ENCODE data around the gene ZNF557.
"Not testable (repeated sequence)": the region's sequence is repeated elsewhere in the genome, so short reads cannot be mapped to it uniquely, and the experiment has no call there.

ZNF557 gene

DNA sequence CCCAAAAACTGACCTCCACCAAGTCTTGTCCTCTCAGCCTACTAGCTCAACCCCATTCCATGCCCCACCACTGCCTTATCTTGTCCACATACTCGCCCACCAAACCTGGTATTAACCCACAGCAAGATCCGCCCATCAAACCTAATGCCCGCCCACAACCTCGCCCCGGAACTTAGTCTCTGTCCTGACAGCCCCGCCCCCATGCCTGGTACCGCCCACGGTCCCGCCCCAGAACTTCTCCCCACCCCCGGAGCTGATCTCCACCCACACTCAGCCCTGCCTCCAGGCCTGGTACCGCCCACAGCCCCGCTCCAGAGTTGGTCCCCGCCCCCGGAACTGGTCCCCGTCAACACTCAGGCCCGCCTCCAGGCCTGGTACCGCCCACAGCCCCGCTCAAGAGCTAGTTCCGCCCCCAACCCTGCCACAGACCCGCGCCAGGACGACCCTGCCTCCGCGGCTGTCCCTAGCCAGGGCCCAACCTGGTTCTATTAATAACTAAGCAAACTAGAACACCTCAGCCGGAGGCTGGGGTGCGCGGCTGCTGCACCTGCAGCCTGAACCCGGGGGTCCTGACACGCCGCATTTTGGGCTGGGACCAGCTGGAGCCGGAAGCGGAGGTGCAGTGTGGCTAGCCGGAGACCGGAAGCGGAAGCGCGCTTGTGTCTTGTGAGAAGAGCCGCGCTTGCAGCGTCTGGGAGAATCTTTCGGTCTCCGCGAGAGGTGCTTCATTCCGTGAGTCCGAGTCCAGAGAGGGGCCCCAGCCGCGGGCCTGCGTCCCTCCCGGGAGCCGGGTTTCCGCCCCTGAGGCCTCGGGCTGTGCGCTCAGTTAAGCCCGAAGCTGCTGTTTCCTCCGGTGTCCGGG is at the start of gene ZNF557:
TSS of gene ZNF557 (plus strand) at position 662 of the 862 bp plus-strand sequence. CDS start 5,372 bp downstream, outside the sequence.
- peak; percentile 99 for DNase-seq

DNA sequence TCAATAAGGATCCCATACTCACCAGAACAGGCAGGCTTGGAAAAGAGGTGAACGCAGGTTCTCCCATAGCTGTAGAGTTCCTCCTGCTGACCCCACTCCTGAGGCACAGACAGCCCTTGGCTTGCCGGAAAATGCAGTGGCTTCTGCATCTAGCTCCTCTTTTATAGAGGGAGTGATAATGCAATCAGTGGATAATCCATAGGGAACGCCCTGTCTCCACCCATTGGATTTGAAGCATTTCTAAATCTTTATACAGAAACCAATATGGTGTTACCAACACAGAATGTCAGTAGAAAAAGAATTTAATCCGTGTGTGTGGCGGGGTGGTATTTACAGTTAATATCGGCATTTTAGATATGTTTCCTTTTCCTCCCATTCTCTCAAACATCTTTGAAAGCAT is 48.2 kb upstream of the ZNF557 start, which contains the start of gene MBD3L2B:
TSS of gene MBD3L2B (minus strand) at position 101 of the 400 bp plus-strand sequence. CDS start at position 67, 34 bp downstream.
- DNase-seq, result not testable (repeated sequence)

DNA sequence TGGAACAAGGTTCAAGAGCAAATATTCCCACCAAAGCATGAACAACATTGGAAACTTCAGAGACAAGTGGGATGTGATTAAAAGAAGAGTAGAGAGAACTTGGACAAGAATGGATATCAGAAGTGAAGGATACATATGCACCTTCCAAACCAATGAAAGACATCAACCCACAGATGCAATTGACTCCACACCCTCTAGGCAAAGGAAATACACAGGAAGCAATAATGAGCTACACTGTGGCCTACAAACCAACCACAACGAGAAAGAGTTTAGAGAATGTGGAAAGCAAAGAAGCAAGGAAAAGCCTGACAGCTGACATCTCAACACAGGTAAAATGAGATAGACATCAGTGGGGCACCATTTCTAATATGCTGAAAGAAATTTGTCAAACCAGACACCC is 40.7 kb upstream of the ZNF557 start:
- not testable (repeated sequence) for DNase-seq

DNA sequence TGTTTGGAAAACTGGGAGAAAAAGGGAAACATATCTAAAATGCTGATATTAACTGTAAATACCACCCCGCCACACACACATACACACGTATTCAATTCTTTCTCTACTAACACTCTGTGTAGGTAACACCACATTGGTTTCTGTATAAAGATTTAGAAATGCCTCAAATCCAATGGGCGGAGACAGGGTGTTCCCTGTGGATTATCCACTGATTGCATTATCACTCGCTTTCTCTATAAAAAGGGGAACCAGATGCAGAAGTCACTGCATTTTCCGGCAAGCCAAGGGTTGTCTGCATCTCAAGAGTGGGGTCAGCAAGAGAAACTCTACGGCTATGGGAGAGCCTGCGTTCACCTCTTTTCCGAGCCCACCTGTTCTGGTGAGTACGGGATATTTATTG is 39.2 kb upstream of the ZNF557 start, which contains the start of gene MBD3L5:
TSS of gene MBD3L5 (plus strand) at position 301 of the 400 bp plus-strand sequence. CDS start at position 335, 34 bp downstream.
- DNase-seq, result not testable (repeated sequence)

DNA sequence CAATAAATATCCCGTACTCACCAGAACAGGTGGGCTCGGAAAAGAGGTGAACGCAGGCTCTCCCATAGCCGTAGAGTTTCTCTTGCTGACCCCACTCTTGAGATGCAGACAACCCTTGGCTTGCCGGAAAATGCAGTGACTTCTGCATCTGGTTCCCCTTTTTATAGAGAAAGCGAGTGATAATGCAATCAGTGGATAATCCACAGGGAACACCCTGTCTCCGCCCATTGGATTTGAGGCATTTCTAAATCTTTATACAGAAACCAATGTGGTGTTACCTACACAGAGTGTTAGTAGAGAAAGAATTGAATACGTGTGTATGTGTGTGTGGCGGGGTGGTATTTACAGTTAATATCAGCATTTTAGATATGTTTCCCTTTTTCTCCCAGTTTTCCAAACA is 29.4 kb upstream of the ZNF557 start, which contains the start of gene MBD3L4:
TSS of gene MBD3L4 (minus strand) at position 101 of the 400 bp plus-strand sequence. CDS start at position 66, 35 bp downstream.
- not testable (repeated sequence) for DNase-seq

DNA sequence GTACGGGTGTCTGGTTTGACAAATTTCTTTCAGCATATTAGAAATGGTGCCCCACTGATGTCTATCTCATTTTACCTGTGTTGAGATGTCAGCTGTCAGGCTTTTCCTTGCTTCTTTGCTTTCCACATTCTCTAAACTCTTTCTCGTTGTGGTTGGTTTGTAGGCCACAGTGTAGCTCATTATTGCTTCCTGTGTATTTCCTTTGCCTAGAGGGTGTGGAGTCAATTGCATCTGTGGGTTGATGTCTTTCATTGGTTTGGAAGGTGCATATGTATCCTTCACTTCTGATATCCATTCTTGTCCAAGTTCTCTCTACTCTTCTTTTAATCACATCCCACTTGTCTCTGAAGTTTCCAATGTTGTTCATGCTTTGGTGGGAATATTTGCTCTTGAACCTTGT is 27.9 kb upstream of the ZNF557 start:
- DNase-seq, result not testable (repeated sequence)

DNA sequence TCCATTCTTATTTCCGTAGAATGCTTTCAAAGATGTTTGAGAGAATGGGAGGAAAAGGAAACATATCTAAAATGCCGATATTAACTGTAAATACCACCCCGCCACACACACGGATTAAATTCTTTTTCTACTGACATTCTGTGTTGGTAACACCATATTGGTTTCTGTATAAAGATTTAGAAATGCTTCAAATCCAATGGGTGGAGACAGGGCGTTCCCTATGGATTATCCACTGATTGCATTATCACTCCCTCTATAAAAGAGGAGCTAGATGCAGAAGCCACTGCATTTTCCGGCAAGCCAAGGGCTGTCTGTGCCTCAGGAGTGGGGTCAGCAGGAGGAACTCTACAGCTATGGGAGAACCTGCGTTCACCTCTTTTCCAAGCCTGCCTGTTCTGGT is 20.5 kb upstream of the ZNF557 start, which contains the start of gene MBD3L2:
TSS of gene MBD3L2 (plus strand) at position 301 of the 400 bp plus-strand sequence. CDS start at position 354, 53 bp downstream.
- DNase-seq, result not testable (repeated sequence)

DNA sequence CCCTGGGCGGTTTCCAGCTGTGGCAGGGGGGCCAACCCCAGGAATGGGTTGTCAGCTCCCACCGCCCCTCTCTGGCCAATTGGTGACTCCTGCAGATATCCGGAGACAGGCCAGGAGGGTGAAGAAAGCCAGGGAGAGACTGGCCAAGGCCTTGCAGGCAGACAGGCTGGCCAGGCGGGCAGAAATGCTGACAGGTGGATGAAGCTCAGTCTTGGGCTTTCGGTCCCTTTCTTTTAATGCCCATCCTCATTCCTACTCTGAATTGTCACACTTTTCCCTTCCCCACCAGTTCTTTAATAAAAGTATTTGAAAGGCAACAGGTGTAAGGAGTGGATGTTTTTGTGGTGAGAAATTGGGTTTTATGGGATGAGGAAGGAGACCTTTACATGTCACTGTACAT is 18.1 kb upstream of the ZNF557 start:
- not testable (repeated sequence) for DNase-seq

DNA sequence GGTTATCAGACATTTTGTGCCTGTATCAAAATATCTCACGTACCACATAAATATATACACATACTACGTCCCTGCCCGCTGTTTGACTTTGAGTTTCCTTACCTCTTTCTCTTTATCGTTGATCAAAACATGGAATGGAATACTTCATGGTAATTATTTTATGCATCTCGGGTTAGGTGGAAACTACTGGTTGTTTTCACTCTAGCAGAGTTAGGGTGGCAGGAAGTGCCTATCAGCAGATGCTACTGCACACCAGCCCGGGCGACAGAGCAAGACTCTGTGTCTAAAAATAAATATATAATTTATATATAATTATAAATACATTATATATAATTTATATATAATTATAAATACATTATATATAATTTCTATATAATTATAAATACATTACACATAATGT is 16.6 kb upstream of the ZNF557 start:
- not testable (repeated sequence) for DNase-seq

DNA sequence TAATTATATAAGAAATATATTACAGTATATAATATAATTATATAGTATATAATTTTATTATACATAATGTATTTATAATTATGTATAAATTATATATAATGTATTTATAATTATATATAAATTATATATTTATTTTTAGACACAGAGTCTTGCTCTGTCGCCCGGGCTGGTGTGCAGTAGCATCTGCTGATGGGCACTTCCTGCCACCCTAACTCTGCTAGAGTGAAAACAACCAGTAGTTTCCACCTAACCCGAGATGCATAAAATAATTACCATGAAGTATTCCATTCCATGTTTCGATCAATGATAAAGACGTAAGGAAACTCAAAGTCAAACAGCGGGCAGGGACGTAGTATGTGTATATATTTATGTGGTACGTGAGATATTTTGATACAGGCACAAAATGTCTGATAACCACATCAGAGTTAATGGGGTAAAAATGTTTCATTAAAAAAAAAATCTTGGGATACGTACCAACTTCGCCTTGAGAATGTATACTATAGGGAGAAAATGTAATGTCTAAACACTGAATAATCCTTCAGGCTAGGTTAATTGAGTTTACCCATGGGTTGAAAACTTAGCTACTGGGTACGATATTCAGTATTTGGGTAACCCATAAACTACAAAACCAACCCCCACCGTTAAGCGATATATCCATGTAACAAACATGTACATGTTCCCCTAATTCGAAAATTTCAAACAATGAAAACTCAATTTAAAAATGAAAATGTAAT is 14.7 kb upstream of the ZNF557 start:
- DNase-seq, result not testable (repeated sequence)

DNA sequence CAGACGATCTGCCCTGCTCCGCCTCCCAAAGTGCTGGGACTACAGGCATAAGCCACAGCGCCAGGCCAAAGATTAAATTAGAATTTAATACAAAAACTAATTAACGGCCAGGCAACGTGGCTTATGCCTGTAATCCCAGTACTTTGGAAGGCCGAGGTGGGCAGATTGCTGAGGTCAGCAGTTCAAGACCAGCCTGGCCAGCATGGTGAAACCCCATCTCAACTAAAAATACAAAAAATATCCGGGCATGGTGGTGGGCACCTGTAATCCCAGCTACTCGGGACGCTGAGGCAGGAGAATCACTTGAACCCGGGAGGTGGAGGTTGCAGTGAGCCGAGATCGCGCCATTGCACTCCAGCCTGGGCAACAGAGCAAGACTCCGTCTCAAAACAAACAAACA is 13.8 kb upstream of the ZNF557 start:
- DNase-seq, result not testable (repeated sequence)

DNA sequence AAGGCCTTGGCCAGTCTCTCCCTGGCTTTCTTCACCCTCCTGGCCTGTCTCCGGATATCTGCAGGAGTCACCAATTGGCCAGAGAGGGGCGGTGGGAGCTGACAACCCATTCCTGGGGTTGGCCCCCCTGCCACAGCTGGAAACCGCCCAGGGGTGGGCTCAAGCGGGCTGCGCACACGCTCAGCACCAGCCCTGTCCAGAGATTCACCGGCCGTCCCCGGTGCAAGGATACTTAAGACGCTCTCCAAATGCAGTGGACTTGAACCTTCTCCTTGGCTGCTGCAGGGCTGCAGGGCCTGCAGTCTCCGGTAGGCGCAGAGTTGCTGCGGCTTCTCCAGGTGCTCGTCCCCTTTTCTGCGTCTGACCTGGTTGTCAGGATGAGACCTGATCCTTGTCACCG is 13.1 kb upstream of the ZNF557 start:
- DNase-seq, result not testable (repeated sequence)

DNA sequence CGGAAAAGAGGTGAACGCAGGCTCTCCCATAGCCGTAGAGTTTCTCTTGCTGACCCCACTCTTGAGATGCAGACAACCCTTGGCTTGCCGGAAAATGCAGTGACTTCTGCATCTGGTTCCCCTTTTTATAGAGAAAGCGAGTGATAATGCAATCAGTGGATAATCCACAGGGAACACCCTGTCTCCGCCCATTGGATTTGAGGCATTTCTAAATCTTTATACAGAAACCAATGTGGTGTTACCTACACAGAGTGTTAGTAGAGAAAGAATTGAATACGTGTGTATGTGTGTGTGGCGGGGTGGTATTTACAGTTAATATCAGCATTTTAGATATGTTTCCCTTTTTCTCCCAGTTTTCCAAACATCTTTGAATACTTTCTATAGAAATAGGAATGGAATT is 10.9 kb upstream of the ZNF557 start, which contains the start of gene MBD3L3:
TSS of gene MBD3L3 (minus strand) at position 101 of the 400 bp plus-strand sequence. CDS start at position 30, 71 bp downstream.
- not testable (repeated sequence) for DNase-seq

DNA sequence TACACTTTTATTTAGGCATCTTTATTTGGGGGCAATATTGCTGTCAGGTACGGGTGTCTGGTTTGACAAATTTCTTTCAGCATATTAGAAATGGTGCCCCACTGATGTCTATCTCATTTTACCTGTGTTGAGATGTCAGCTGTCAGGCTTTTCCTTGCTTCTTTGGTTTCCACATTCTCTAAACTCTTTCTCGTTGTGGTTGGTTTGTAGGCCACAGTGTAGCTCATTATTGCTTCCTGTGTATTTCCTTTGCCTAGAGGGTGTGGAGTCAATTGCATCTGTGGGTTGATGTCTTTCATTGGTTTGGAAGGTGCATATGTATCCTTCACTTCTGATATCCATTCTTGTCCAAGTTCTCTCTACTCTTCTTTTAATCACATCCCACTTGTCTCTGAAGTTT is 9.5 kb upstream of the ZNF557 start:
- not testable (repeated sequence) for DNase-seq

DNA sequence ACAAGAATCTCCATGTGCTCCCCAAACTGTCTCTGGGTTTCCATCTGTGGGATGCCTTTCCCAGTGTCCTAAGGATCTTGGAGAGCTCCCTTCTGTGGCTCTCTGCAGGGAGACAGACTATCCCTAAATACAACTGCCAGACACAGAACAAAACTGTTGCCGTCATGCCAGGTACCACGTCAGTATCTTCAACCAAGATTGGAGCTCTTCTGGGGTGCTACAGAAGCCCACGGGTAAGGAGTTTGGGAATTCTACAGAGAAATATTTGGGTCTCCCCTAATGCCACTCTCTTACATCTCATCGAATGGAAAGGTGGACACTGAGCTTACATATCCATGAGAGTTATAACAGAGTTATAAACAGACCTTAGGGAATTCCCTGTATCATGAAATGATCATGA is 6.2 kb upstream of the ZNF557 start:
- DNase-seq, result no peak

DNA sequence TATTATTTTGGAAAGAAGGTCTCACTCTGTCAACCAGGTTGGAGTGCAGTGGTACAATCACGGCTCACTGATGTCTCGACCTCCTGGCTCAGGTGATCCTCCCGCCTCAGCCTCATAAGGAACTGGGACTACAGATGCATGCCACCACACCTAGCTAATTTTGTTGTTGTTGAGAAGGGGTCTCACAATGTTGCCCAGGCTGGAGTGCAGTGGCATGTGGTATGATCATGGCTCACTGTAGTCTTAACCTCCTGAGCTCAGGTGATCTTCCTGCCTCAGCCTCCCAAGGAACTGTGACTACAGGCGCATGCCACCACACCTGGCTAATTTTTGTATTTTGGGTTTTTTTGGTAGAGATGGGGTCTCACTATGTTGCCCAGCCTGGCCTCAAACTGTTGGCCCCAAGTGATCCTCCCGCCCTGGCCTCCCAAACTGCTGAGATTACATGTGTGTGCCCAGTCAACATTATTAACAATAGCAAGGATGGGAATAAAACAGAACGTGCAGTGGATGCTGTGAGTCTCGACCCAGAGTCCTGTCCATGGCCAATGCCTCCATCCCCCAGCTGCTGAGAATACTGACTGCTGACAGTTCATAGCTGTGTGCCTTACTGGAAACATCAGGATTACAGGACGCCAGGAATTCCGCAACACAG is 5.6 kb upstream of the ZNF557 start:
- no peak for DNase-seq

DNA sequence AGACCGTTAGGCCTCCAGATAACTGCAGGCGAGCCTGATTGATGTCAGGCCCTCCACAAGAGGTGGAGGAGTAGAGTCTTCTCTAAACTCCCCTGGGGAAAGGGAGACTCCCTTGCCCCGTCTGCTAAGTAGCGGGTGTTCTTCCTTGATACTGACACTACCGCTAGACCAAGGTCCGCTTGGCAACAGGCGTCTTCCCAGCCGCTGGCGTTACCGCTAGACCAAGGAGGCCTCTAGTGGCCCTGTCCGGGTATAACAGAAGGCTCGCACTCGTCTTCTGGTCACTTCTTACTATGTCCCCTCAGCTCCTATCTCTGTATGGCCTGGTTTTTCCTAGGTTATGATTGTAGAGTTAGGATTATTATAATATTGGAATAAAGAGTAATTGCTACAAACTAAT is 2.4 kb upstream of the ZNF557 start:
- not testable (repeated sequence) for DNase-seq

DNA sequence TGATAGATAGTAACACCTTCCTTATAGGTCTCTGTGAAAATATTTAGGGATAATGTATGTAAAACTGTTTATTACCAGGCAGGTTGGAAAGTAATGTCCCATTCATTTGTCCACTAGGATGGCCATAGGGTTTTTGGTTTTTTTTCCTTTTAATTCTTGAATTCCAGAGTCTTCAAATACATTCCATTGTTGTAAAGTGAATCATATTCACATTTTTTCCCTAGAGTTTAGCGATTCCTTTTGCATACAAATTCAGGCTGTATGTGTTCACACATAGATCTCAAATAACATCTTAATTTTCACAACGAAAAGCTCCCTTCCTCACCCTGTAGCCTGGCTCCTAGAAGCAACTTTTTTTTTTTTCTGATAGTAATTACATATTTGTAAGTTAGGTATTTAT is 1.8 kb upstream of the ZNF557 start:
- DNase-seq, result no peak

DNA sequence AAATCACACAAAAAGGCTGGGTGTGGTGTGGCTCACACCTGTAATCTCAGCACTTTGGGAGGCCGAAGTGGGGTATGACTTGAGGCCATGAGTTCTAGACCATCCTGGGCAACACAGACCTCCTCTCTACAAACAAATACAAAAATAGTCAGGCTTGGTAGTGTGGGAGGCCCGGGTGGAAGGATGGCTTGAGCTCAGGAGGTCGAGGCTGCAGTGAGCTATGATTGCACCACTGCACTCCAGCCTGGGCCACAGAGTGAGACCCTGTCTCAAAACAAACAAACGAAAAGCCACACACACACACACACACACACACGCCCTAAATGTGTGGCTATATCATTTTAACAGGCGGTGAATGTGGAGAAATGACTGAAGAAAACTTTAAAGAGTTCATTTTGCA is 904 bp upstream of the ZNF557 start:
- no peak for DNase-seq

DNA sequence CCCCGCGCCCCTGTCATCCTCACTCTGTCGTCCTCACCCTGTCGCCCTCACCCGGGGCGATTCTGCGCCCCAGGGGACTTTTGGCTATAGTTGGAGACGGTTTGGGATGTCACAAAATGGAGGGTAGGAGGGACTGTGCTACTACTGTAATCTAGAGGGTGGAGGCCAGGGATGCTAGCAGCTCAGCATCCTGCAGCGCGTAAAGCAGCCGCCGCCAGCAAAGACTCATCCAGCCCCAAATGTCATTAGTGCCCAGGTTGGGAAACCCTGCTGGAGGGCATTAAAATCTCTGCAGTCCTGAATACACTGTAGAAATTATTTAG is 362 bp downstream of the ZNF557 start:
- no peak for DNase-seq

DNA sequence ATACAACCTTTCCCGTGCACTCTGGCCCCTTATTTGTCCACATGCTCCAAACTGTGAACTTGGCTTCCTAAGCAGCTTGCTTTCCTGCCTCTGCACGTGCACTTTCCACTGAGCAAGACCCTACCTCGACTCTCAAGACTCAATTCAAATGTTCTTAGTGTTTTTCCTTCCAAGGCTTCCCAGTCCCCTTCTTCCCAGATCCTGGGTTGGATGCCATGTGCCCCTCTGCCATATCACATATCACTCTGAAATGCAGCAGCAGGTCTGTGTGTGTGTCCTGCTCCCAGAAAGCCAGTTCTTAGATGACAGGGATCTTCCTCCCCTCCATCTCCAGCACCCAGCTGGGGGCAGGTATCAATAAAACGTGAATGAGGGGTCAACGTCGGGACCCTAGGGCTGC is 3.0 kb downstream of the ZNF557 start:
- no peak for DNase-seq

DNA sequence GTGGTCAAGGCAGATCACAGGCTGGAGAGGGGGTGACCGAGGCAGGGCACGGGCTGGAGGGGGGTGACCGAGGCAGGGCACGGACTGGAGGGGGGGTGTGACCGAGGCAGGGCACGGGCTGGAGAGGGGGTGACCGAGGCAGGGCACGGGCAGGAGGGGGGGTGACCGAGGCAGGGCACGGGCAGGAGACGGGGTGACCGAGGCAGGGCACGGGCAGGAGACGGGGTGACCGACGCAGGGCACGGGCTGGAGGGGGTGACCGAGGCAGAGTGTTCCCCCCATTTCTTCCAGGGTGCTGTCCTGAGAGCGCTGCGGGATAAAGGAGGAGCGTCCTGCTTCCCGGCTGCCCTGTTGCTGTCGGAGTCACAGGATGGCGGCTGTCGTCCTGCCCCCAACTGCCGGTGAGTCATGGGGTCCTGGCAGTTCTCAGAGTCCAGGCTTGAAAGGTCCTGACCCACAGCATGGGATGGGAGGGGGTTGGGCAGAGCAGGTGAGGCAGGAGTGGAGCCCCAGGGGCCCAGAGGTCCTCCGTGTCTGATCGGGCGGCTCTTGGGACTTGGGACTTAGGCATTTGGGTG is 5.3 kb downstream of the ZNF557 start:
- no peak for DNase-seq

Measured in activated CD4-positive, alpha-beta T cell treated with anti-CD3 and anti-CD28 coated beads, Interleukin-2, amount 50 U/mL, for 1 hour (primary cell).